ENCODE results near the gene DRAP1. TPM values are rescaled to one million over a fixed set of nuclear protein-coding genes. Genes with fewer than 3 reads are reported as not detected.

DRAP1 gene
- total RNA-seq, 1 experiment from 2014 or later, result 105 TPM

DNA sequence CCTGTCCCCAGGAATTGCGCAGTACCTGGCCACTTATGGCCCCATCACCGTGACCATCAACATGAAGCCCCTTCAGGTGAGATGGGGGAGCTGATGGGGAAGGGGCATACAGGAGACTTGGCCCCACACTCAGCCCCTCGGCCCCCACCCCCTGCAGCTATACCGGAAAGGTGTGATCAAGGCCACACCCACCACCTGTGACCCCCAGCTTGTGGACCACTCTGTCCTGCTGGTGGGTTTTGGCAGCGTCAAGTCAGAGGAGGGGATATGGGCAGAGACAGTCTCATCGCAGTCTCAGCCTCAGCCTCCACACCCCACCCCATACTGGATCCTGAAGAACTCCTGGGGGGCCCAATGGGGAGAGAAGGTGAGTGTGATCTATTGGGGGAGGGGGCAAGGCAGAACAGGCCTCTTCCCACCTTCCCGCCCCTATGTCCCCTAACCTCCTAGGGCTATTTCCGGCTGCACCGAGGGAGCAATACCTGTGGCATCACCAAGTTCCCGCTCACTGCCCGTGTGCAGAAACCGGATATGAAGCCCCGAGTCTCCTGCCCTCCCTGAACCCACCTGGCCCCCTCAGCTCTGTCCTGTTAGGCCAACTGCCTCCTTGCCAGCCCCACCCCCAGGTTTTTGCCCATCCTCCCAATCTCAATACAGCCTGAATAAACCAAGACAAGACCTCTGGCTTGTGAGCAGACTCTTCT lies 36.0 kb upstream of the DRAP1 start:
- no peak for DNase-seq
- no peak overlapping the region for H3K4ac ChIP-seq (ENCODE audit: low read depth, low read length)
- no peaks in the 10 kb centered on the region for H3K79me2 ChIP-seq (ENCODE audit: insufficient read depth, low read length)
- no peak overlapping the region for H2BK12ac ChIP-seq (ENCODE audit: insufficient read length, low read depth, low read length)
- no peaks in the 10 kb centered on the region for H4K20me1 ChIP-seq (ENCODE audit: control insufficient read depth, insufficient read depth, insufficient read length)
- H3K27ac ChIP-seq (ENCODE audit: insufficient read length, low read depth, low read length), result no peak overlapping the region
- H3K18ac ChIP-seq (ENCODE audit: insufficient read length, low read depth, low read length), result no peak overlapping the region
- H3K14ac ChIP-seq (ENCODE audit: insufficient read depth, low read length), result no peak overlapping the region
- no peak overlapping the region for H2BK120ac ChIP-seq (ENCODE audit: low read depth, low read length, poor library complexity, severe bottlenecking)
- no peak overlapping the region for H3T11ph ChIP-seq (ENCODE audit: low read length)
- H2AK5ac ChIP-seq (ENCODE audit: insufficient read length, low read length), result no peak overlapping the region
- no peaks in the 10 kb centered on the region for H3K23me2 ChIP-seq (ENCODE audit: insufficient read length, low read depth, low read length, poor library complexity, severe bottlenecking)
- no peak overlapping the region for H3K56ac ChIP-seq (ENCODE audit: insufficient read length, low read depth, low read length)
- no CpG with 5 or more reads among the region's 13 CpGs for WGBS (ENCODE audit: extremely low coverage, insufficient read length, low lambda C conversion rate)
- Mint-ChIP-seq H3K4me1 (peaks cover 9 to 20% of the 10 kb centered on the region in 2 experiments), H3K27me3 (ENCODE audit: low read depth) (peaks cover 2% of the 10 kb centered on the region), H3K9me3 (no peaks in the 10 kb centered on the region), H3K4me3 (no peak overlapping the region), H3K36me3 (ENCODE audit: insufficient read depth in 1 of 3, low read depth in 3 of 3) (peaks cover 35 to 58% (median 55%) of the 10 kb centered on the region in 3 experiments), H3K27ac (no peak overlapping the region; a peak in 1 of 7 replicates)
- no peaks in the 10 kb centered on the region for H3K9me3 ChIP-seq (ENCODE audit: control insufficient read depth, low read depth, low read length)
- H4K8ac ChIP-seq (replicated peaks; ENCODE audit: insufficient read length, low read depth, low read length), result no peak overlapping the region
- H2BK20ac ChIP-seq (ENCODE audit: low read depth, low read length, poor library complexity, severe bottlenecking), result no peak overlapping the region
- H3K9ac ChIP-seq (ENCODE audit: extremely low read depth, insufficient read length, low read length), result no peak overlapping the region
- TF ChIP-seq, protein P1, sequence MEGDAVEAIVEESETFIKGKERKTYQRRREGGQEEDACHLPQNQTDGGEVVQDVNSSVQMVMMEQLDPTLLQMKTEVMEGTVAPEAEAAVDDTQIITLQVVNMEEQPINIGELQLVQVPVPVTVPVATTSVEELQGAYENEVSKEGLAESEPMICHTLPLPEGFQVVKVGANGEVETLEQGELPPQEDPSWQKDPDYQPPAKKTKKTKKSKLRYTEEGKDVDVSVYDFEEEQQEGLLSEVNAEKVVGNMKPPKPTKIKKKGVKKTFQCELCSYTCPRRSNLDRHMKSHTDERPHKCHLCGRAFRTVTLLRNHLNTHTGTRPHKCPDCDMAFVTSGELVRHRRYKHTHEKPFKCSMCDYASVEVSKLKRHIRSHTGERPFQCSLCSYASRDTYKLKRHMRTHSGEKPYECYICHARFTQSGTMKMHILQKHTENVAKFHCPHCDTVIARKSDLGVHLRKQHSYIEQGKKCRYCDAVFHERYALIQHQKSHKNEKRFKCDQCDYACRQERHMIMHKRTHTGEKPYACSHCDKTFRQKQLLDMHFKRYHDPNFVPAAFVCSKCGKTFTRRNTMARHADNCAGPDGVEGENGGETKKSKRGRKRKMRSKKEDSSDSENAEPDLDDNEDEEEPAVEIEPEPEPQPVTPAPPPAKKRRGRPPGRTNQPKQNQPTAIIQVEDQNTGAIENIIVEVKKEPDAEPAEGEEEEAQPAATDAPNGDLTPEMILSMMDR (conservative IDR thresholded peaks at IDR 0.05), result no peak
- no peaks in the 10 kb centered on the region for H3K27me3 ChIP-seq (ENCODE audit: insufficient read depth, low read length)
- H4K91ac ChIP-seq (ENCODE audit: insufficient read length, low read depth, low read length), result no peak overlapping the region
- no peak overlapping the region for H2AFZ ChIP-seq (ENCODE audit: low read length)
- H3K4me1 ChIP-seq (ENCODE audit: insufficient read depth, low read length), result peaks cover 2% of the 10 kb centered on the region; the same call in 1 of the 2 replicates
- H4K5ac ChIP-seq (ENCODE audit: insufficient read length, low read depth, low read length), result no peak overlapping the region
- no peak overlapping the region for H3K23ac ChIP-seq (ENCODE audit: insufficient read length, low read depth, low read length)
- no peaks in the 10 kb centered on the region for H3K79me1 ChIP-seq (ENCODE audit: insufficient read depth, low read depth, low read length, poor library complexity, severe bottlenecking)
- no peak overlapping the region for H2BK15ac ChIP-seq (ENCODE audit: low read depth, low read length)
- H2BK5ac ChIP-seq (ENCODE audit: insufficient read length, low read length), result no peak overlapping the region
- no peak overlapping the region for H3K4me2 ChIP-seq (ENCODE audit: insufficient read depth, insufficient read length, low read length)

Data from H9 (cell line).